SK-N-SH (cell line): ENCODE measurements around the gene SPOCK3. TPM values are rescaled to one million over a fixed set of nuclear protein-coding genes. Genes with fewer than 3 reads are reported as not detected.

Experiments
- CTCF ChIA-PET: fragments of 300-600, 350-600 bp; formaldehyde crosslinking; extraction: SDS; loops from one replicate; lab custom pipeline; 2021; lab: Yijun Ruan, JAX
- POLR2A ChIA-PET: fragments of 350-600 bp; sonication (Branson Sonifier 250); formaldehyde crosslinking; extraction: SDS; loops from one replicate; lab custom pipeline; 2020; ENCODE audit warnings: antibody characterized with exemption, inconsistent platforms; lab: Yijun Ruan, JAX
- DNase-seq: peaks from one replicate; pipeline ENCODE4 v3.0.0; 2012
- H2AFZ ChIP-seq: fragments of 200-600 bp; sonication (generic); 2 replicates; pipeline ENCODE4 v1.8.1; 2016; ENCODE audit warnings: antibody characterized with exemption, mild to moderate bottlenecking, low read depth
- H3F3A ChIP-seq: fragments of 200-600 bp; sonication (generic); replicated peaks from 2 replicates; pipeline ENCODE3; 2016; ENCODE audit warnings: antibody characterized with exemption, mild to moderate bottlenecking; ENCODE audit not compliant: insufficient read depth
- H3K27ac ChIP-seq, 2 experiments: fragments of 200-500 bp in 1 of 2; fragments of 200-600 bp in 1 of 2; sonication (Bioruptor generic) in 1 of 2; sonication (generic), shearing (Covaris generic) in 1 of 2; 2 replicates each; pipeline versions ENCODE4 v1.5.1 to v1.6.1; 2014 to 2016; ENCODE audit warnings: low read depth in 2 of 2, inconsistent platforms in 1 of 2, low read length in 1 of 2, mild to moderate bottlenecking in 1 of 2, mixed read lengths in 1 of 2
- H3K27me3 ChIP-seq: fragments of 200-600 bp; sonication (generic), shearing (Covaris generic); 2 replicates; pipeline ENCODE4 v1.6.1; 2016; ENCODE audit warnings: mixed run types; ENCODE audit not compliant: insufficient read depth
- H3K36me3 ChIP-seq, 2 experiments: fragments of 200-500 bp in 1 of 2; fragments of 200-600 bp in 1 of 2; sonication (Bioruptor generic) in 1 of 2; sonication (generic) in 1 of 2; replicated peaks in 1 of 2; 2 replicates each; pipeline versions ENCODE3 to v1.5.1; 2014 to 2016; ENCODE audit warnings: low read length in 1 of 2, mild to moderate bottlenecking in 1 of 2; ENCODE audit not compliant: insufficient read depth in 2 of 2, control insufficient read depth in 1 of 2
- H3K4me1 ChIP-seq, 2 experiments: fragments of 200-500 bp in 1 of 2; fragments of 200-600 bp in 1 of 2; sonication (Bioruptor generic) in 1 of 2; sonication (generic), shearing (Covaris generic) in 1 of 2; 2 replicates each; pipeline versions ENCODE4 v1.5.1 to v1.6.1; 2014 to 2016; ENCODE audit warnings: low read depth in 1 of 2, low read length in 1 of 2, mixed run types in 1 of 2; ENCODE audit not compliant: insufficient read depth in 2 of 2, control insufficient read depth in 1 of 2
- H3K4me2 ChIP-seq: fragments of 200-600 bp; sonication (generic), shearing (Covaris generic); 2 replicates; pipeline ENCODE4 v1.6.1; 2017; ENCODE audit warnings: mixed run types
- H3K4me3 ChIP-seq, 2 experiments: fragments of 200-500 bp in 1 of 2; fragments of 200-600 bp in 1 of 2; sonication (Bioruptor generic) in 1 of 2; sonication (generic), shearing (Covaris generic) in 1 of 2; 2 replicates each; pipeline versions ENCODE4 v1.5.1 to v1.8.1; 2014 to 2016; ENCODE audit warnings: low read depth in 2 of 2, inconsistent platforms in 1 of 2, low read length in 1 of 2, mild to moderate bottlenecking in 1 of 2, mixed read lengths in 1 of 2, moderate library complexity in 1 of 2
- H3K79me2 ChIP-seq: fragments of 200-600 bp; sonication (generic); 2 replicates; pipeline ENCODE4 v1.8.1; 2017; ENCODE audit warnings: mild to moderate bottlenecking; ENCODE audit not compliant: insufficient read depth
- H3K9ac ChIP-seq: fragments of 200-600 bp; sonication (generic); 2 replicates; pipeline ENCODE4 v1.6.1; 2017; ENCODE audit warnings: mixed run types
- H3K9me2 ChIP-seq: fragments of 200-600 bp; sonication (generic); 2 replicates; pipeline ENCODE4 v1.6.1; 2017; ENCODE audit warnings: mixed run types
- H3K9me3 ChIP-seq: fragments of 200-600 bp; sonication (generic); 2 replicates; pipeline ENCODE4 v1.6.1; 2017; ENCODE audit warnings: mixed run types, mild to moderate bottlenecking, moderate library complexity
- H4K20me1 ChIP-seq: fragments of 200-600 bp; sonication (generic); 2 replicates; pipeline ENCODE4 v1.6.1; 2017; ENCODE audit warnings: mild to moderate bottlenecking, mixed run types; ENCODE audit not compliant: insufficient read depth
- EP300 ChIP-seq, 2 experiments: IDR thresholded peaks; 2 replicates each; pipeline versions ENCODE4 v1.4.0 to v1.6.1; 2012; ENCODE audit warnings: borderline replicate concordance in 1 of 2, low read depth in 1 of 2, low read length in 1 of 2
- FOXM1 ChIP-seq: IDR thresholded peaks from 2 replicates; pipeline ENCODE4 v1.4.0; 2012; ENCODE audit warnings: low read depth, mild to moderate bottlenecking
- GABPA ChIP-seq: IDR thresholded peaks from 2 replicates; pipeline ENCODE4 v1.4.0; 2012; ENCODE audit warnings: low read depth, mild to moderate bottlenecking
- GATA2 ChIP-seq: sonication (generic); formaldehyde crosslinking; IDR thresholded peaks from 2 replicates; pipeline ENCODE4 v1.5.0; 2020; ENCODE audit warnings: mild to moderate bottlenecking, missing genetic modification reagents
- MEF2A ChIP-seq: IDR thresholded peaks from 2 replicates; pipeline ENCODE4 v1.4.0; 2012; ENCODE audit warnings: low read depth, borderline replicate concordance
- NRF1 ChIP-seq: IDR thresholded peaks from 2 replicates; pipeline ENCODE4 v1.6.1; 2012; ENCODE audit warnings: low read depth, mild to moderate bottlenecking, low read length
- RAD21 ChIP-seq: IDR thresholded peaks from 2 replicates; pipeline ENCODE4 v1.6.1; 2012; ENCODE audit warnings: mild to moderate bottlenecking, low read length
- RFX5 ChIP-seq: IDR thresholded peaks from 2 replicates; pipeline ENCODE4 v1.6.1; 2012; ENCODE audit warnings: mild to moderate bottlenecking, improper control_type of control experiment, low read length
- SMC3 ChIP-seq: IDR thresholded peaks from 2 replicates; pipeline ENCODE4 v1.6.1; 2012; ENCODE audit warnings: low read depth, low read length, improper control_type of control experiment
- TAF1 ChIP-seq: IDR thresholded peaks from 2 replicates; pipeline ENCODE4 v1.6.1; 2012; ENCODE audit warnings: low read depth, mild to moderate bottlenecking, low read length, moderate library complexity, borderline replicate concordance
- USF1 ChIP-seq: IDR thresholded peaks from 2 replicates; pipeline ENCODE4 v1.4.0; 2012; ENCODE audit warnings: low read depth, borderline replicate concordance
- WGBS: methylation state at CpG from one replicate; pipeline ENCODE4 v1.1.6; 2017; ENCODE audit warnings: low lambda C conversion rate; 5-methylcytosine and 5-hydroxymethylcytosine counted together
- polyA plus RNA-seq, 3 experiments: library from polyadenylated mRNA; depleted of rRNA; stranded (reverse); fragments of >200 nt; gene quantifications; 2 replicates each; pipeline ENCODE4 v1.2.3, GENCODE V29; 2012
- TF ChIP-seq, protein P1 (sequence below): IDR thresholded peaks from 2 replicates; pipeline ENCODE4 v1.4.0; 2012; ENCODE audit warnings: low read depth, borderline replicate concordance
- TF ChIP-seq, protein P2 (sequence below): fragments of 150-350 bp; IDR thresholded peaks from 2 replicates; pipeline ENCODE4 v1.6.1; 2017; ENCODE audit warnings: antibody characterized with exemption, low read length, low read depth, borderline replicate concordance
- TF ChIP-seq, protein P3 (sequence below): IDR thresholded peaks from 2 replicates; pipeline ENCODE4; 2012
- TF ChIP-seq, protein P4 (sequence below): IDR thresholded peaks from 2 replicates; pipeline ENCODE4 v1.6.1; 2012; ENCODE audit warnings: mild to moderate bottlenecking, low read depth, low read length, moderate library complexity

SPOCK3 gene
- polyA plus RNA-seq, 1 of the 3 experiments (the other 2 are of a cell fraction), result not detected

- Histone ChIP-seq H3K4me1 (no peaks in the 10 kb centered on the region), H3K27ac (no peak overlapping the region), H2AFZ (no peak overlapping the region), H3K9me3 (no peaks in the 10 kb centered on the region), H3K36me3 (no peaks in the 10 kb centered on the region), H3K27me3 (no peaks in the 10 kb centered on the region), H3F3A (no peaks in the 10 kb centered on the region), H4K20me1 (no peaks in the 10 kb centered on the region), H3K4me3 (no peak overlapping the region), H3K79me2 (no peaks in the 10 kb centered on the region), H3K9ac (no peak overlapping the region), H3K9me2 (no peaks in the 10 kb centered on the region), H3K4me2 (no peak overlapping the region)
- ChIA-PET CTCF (no interaction called here), POLR2A (no interaction called here)
- no peak for TF ChIP-seq SMC3
- TF ChIP-seq, protein P1, sequence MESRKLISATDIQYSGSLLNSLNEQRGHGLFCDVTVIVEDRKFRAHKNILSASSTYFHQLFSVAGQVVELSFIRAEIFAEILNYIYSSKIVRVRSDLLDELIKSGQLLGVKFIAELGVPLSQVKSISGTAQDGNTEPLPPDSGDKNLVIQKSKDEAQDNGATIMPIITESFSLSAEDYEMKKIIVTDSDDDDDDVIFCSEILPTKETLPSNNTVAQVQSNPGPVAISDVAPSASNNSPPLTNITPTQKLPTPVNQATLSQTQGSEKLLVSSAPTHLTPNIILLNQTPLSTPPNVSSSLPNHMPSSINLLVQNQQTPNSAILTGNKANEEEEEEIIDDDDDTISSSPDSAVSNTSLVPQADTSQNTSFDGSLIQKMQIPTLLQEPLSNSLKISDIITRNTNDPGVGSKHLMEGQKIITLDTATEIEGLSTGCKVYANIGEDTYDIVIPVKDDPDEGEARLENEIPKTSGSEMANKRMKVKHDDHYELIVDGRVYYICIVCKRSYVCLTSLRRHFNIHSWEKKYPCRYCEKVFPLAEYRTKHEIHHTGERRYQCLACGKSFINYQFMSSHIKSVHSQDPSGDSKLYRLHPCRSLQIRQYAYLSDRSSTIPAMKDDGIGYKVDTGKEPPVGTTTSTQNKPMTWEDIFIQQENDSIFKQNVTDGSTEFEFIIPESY, result no peak
- no peak for TF ChIP-seq USF1
- TF ChIP-seq RFX5, result no peak
- no peak for TF ChIP-seq NRF1
- TF ChIP-seq, protein P2, sequence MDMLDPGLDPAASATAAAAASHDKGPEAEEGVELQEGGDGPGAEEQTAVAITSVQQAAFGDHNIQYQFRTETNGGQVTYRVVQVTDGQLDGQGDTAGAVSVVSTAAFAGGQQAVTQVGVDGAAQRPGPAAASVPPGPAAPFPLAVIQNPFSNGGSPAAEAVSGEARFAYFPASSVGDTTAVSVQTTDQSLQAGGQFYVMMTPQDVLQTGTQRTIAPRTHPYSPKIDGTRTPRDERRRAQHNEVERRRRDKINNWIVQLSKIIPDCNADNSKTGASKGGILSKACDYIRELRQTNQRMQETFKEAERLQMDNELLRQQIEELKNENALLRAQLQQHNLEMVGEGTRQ, result no peak
- no peak for TF ChIP-seq RAD21
- TF ChIP-seq, protein P3, sequence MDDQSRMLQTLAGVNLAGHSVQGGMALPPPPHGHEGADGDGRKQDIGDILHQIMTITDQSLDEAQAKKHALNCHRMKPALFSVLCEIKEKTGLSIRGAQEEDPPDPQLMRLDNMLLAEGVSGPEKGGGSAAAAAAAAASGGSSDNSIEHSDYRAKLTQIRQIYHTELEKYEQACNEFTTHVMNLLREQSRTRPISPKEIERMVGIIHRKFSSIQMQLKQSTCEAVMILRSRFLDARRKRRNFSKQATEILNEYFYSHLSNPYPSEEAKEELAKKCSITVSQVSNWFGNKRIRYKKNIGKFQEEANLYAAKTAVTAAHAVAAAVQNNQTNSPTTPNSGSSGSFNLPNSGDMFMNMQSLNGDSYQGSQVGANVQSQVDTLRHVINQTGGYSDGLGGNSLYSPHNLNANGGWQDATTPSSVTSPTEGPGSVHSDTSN, result no peak
- no peak for DNase-seq
- WGBS, result 4% methylated on average over 4 of the region's 4 CpGs
Measured at GRCh38 chr4:167117273-167117672, 117.0 kb downstream of the SPOCK3 start.

DNA sequence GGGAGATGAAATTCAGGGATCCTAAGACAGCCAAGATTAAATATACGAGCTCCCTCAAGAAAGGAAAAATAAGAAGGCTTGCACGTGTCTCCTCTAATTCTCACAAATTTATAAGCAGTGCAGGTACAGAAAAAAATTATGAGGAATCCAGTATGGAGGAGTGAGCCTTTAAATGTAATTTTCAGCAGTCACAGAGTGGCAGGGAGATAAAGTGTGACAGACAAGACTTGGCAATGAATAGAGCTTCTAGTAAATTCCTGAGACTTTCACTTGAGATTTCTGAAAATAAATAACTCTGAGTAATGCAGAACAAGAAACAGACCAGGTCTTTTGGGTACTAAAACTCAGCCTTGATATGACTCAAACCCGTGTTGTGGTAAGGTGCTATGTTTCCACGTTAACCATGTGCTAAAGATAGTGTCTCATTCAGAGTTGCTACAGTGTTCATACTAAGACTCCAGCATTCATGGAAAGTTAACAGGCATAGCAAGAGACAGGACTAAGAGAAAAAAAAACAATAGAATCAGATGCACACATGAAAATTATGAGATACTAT, 119.8 kb downstream of the SPOCK3 start:
- CTCF ChIA-PET, result no interaction called here
- no peak overlapping the region for H3K4me3 ChIP-seq
- no peak overlapping the region for H3K4me2 ChIP-seq
- POLR2A ChIA-PET, result no interaction called here
- no peaks in the 10 kb centered on the region for H3K27me3 ChIP-seq
- H3K36me3 ChIP-seq, result no peaks in the 10 kb centered on the region
- no peaks in the 10 kb centered on the region for H3K9me2 ChIP-seq
- no peaks in the 10 kb centered on the region for H3K79me2 ChIP-seq
- no peak overlapping the region for H3K27ac ChIP-seq
- no peaks in the 10 kb centered on the region for H3K9me3 ChIP-seq
- H3K4me1 ChIP-seq, result no peaks in the 10 kb centered on the region
- no peak overlapping the region for H2AFZ ChIP-seq
- no peak for DNase-seq
- no peaks in the 10 kb centered on the region for H4K20me1 ChIP-seq
- 16% methylated on average over 4 of the region's 4 CpGs for WGBS
- no peaks in the 10 kb centered on the region for H3F3A ChIP-seq
- H3K9ac ChIP-seq, result no peak overlapping the region
- TF ChIP-seq FOXM1 (no peak), USF1 (no peak), GATA2 (CRISPR knock-in tag) (no peak), EP300 (IDR thresholded peaks at IDR 0.05; ENCODE audit: borderline replicate concordance in 1 of 2, low read depth in 1 of 2, low read length in 1 of 2) (no peak), MEF2A (no peak), RFX5 (no peak), NRF1 (no peak), TAF1 (no peak), GABPA (no peak), RAD21 (no peak)
- TF ChIP-seq, protein P3, result no peak
- TF ChIP-seq, protein P4, sequence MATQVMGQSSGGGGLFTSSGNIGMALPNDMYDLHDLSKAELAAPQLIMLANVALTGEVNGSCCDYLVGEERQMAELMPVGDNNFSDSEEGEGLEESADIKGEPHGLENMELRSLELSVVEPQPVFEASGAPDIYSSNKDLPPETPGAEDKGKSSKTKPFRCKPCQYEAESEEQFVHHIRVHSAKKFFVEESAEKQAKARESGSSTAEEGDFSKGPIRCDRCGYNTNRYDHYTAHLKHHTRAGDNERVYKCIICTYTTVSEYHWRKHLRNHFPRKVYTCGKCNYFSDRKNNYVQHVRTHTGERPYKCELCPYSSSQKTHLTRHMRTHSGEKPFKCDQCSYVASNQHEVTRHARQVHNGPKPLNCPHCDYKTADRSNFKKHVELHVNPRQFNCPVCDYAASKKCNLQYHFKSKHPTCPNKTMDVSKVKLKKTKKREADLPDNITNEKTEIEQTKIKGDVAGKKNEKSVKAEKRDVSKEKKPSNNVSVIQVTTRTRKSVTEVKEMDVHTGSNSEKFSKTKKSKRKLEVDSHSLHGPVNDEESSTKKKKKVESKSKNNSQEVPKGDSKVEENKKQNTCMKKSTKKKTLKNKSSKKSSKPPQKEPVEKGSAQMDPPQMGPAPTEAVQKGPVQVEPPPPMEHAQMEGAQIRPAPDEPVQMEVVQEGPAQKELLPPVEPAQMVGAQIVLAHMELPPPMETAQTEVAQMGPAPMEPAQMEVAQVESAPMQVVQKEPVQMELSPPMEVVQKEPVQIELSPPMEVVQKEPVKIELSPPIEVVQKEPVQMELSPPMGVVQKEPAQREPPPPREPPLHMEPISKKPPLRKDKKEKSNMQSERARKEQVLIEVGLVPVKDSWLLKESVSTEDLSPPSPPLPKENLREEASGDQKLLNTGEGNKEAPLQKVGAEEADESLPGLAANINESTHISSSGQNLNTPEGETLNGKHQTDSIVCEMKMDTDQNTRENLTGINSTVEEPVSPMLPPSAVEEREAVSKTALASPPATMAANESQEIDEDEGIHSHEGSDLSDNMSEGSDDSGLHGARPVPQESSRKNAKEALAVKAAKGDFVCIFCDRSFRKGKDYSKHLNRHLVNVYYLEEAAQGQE, result no peak
